HepG2 (cell line): ENCODE measurements around the gene ZFP36. TPM values are rescaled to one million over a fixed set of nuclear protein-coding genes. Genes with fewer than 3 reads are reported as not detected.

Source experiments
- BCL6 ChIP-seq: IDR thresholded peaks from 2 replicates; pipeline ENCODE4 v1.6.1; 2016; ENCODE audit warnings: missing genetic modification reagents, missing compliant biosample characterization
- NONO ChIP-seq, 2 experiments: fragments of 450-650 bp in 1 of 2; sonication (generic) in 1 of 2; formaldehyde crosslinking in 1 of 2; IDR thresholded peaks in 1 of 2; conservative IDR thresholded peaks in 1 of 2; 2 replicates each; pipeline versions ENCODE4 v1.6.1 to v1.8.0; 2017 to 2022; ENCODE audit warnings: mild to moderate bottlenecking in 1 of 2, missing genetic modification reagents in 1 of 2, moderate library complexity in 1 of 2
- polyA plus RNA-seq, 8 experiments: library from polyadenylated mRNA; depleted of rRNA in 3 of 8; stranded (reverse) in 7 of 8; unstranded in 1 of 8; fragments of >200 nt; fragmentation: Illumina TruSeq in 4 of 8; extraction: Trizol in 4 of 8; gene quantifications; 2 replicates each; pipeline versions ENCODE4 v1.2.1 to v1.2.3, GENCODE V29; 2011 to 2016; ENCODE audit warnings: low read depth in 4 of 8, missing spikeins in 1 of 8, mixed read lengths in 1 of 8; ENCODE audit not compliant: insufficient read depth in 1 of 8
- total RNA-seq, 5 experiments: library from RNA; depleted of rRNA; stranded (reverse); fragments of >200 nt; fragmentation: Illumina TruSeq; extraction: Trizol; gene quantifications; 2 replicates each; pipeline ENCODE4 v1.2.3, GENCODE V29; 2016; ENCODE audit warnings: low read depth in 1 of 5
- TF ChIP-seq, protein P1 (sequence below), 2 experiments: fragments of 450-650 bp in 1 of 2; sonication (generic) in 1 of 2; formaldehyde crosslinking in 1 of 2; IDR thresholded peaks; 2 replicates each; pipeline versions ENCODE4 v1.6.1 to v1.8.0; 2016 to 2022; ENCODE audit warnings: antibody characterized with exemption in 1 of 2, mild to moderate bottlenecking in 1 of 2, missing genetic modification reagents in 1 of 2
- TF ChIP-seq, protein P2 (sequence below): IDR thresholded peaks from 2 replicates; pipeline ENCODE4 v1.6.1; 2016; ENCODE audit warnings: mild to moderate bottlenecking
- TF ChIP-seq, protein P3 (sequence below): sonication (generic); formaldehyde crosslinking; IDR thresholded peaks from 2 replicates; pipeline ENCODE4 v1.5.0; 2020; ENCODE audit warnings: missing genetic modification reagents
- TF ChIP-seq, protein P4 (sequence below): sonication (generic); formaldehyde crosslinking; IDR thresholded peaks from 2 replicates; pipeline ENCODE4 v1.4.0; 2020; ENCODE audit warnings: missing genetic modification reagents

Gene ZFP36
- total and polyA plus RNA-seq, 2 of the 13 experiments (the other 11 are each of a cell fraction or from before 2014, with no cell fraction given): 1.4 to 1.7 TPM

DNA sequence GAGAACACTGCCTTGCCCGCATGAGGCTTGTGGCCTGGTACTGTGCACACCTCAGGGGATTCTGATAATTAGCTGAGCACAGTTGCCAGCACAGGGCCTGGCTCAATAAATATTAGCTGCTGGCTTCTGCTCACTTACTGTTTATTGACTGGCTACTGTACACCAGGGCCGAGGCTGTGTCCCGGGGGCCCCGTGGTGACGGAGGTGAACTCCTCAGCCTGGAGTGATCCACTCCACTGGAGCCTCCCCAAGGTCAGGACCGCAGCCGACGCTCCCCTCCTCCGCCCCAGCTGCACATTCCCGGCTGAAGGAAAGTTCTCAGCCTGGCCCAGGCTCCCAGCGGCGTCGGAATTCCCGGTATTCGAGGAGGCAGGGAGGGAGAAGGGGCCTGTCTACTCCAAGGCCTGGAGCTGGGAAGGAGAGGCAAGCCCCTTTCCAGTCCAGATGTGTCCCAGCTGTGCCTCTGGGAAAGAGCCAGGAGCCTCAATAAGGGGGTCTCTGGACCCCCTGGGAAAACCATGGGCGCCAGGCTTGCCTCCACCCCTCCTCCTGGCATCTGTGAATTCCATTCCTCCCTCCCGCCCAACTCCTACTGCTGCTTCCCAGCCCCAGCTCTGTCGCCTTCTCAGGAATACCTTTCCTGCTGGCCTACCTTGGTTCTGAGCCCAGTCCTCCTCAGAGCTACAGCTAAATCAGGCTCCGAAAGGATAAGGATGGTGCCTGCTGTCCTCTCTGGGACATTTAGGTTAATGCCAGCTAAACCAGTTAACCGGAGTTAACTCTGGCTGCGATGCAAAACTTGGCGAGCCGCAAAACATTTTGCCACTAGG lies 21.9 kb downstream of the ZFP36 start (continued):
- TF ChIP-seq, protein P1, sequence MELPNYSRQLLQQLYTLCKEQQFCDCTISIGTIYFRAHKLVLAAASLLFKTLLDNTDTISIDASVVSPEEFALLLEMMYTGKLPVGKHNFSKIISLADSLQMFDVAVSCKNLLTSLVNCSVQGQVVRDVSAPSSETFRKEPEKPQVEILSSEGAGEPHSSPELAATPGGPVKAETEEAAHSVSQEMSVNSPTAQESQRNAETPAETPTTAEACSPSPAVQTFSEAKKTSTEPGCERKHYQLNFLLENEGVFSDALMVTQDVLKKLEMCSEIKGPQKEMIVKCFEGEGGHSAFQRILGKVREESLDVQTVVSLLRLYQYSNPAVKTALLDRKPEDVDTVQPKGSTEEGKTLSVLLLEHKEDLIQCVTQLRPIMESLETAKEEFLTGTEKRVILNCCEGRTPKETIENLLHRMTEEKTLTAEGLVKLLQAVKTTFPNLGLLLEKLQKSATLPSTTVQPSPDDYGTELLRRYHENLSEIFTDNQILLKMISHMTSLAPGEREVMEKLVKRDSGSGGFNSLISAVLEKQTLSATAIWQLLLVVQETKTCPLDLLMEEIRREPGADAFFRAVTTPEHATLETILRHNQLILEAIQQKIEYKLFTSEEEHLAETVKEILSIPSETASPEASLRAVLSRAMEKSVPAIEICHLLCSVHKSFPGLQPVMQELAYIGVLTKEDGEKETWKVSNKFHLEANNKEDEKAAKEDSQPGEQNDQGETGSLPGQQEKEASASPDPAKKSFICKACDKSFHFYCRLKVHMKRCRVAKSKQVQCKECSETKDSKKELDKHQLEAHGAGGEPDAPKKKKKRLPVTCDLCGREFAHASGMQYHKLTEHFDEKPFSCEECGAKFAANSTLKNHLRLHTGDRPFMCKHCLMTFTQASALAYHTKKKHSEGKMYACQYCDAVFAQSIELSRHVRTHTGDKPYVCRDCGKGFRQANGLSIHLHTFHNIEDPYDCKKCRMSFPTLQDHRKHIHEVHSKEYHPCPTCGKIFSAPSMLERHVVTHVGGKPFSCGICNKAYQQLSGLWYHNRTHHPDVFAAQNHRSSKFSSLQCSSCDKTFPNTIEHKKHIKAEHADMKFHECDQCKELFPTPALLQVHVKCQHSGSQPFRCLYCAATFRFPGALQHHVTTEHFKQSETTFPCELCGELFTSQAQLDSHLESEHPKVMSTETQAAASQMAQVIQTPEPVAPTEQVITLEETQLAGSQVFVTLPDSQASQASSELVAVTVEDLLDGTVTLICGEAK (IDR thresholded peaks at IDR 0.05): no peak
- TF ChIP-seq, protein P1 (CRISPR knock-in tag; IDR thresholded peaks at IDR 0.05): 0 out of 2 replicates have a peak, but pooled peaks have one; percentile 31
- TF ChIP-seq NONO (IDR thresholded peaks at IDR 0.05) (no peak), NONO (CRISPR knock-in tag; conservative IDR thresholded peaks at IDR 0.05) (peak; percentile 69), BCL6 (CRISPR knock-in tag) (no peak)
- TF ChIP-seq, protein P2, sequence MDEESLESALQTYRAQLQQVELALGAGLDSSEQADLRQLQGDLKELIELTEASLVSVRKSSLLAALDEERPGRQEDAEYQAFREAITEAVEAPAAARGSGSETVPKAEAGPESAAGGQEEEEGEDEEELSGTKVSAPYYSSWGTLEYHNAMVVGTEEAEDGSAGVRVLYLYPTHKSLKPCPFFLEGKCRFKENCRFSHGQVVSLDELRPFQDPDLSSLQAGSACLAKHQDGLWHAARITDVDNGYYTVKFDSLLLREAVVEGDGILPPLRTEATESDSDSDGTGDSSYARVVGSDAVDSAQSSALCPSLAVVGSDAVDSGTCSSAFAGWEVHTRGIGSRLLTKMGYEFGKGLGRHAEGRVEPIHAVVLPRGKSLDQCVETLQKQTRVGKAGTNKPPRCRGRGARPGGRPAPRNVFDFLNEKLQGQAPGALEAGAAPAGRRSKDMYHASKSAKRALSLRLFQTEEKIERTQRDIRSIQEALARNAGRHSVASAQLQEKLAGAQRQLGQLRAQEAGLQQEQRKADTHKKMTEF (CRISPR knock-in tag): peak; percentile 70; the same call in 1 of the 2 replicates
- TF ChIP-seq, protein P3, sequence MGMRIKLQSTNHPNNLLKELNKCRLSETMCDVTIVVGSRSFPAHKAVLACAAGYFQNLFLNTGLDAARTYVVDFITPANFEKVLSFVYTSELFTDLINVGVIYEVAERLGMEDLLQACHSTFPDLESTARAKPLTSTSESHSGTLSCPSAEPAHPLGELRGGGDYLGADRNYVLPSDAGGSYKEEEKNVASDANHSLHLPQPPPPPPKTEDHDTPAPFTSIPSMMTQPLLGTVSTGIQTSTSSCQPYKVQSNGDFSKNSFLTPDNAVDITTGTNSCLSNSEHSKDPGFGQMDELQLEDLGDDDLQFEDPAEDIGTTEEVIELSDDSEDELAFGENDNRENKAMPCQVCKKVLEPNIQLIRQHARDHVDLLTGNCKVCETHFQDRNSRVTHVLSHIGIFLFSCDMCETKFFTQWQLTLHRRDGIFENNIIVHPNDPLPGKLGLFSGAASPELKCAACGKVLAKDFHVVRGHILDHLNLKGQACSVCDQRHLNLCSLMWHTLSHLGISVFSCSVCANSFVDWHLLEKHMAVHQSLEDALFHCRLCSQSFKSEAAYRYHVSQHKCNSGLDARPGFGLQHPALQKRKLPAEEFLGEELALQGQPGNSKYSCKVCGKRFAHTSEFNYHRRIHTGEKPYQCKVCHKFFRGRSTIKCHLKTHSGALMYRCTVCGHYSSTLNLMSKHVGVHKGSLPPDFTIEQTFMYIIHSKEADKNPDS (CRISPR knock-in tag): no peak
- TF ChIP-seq, protein P4, sequence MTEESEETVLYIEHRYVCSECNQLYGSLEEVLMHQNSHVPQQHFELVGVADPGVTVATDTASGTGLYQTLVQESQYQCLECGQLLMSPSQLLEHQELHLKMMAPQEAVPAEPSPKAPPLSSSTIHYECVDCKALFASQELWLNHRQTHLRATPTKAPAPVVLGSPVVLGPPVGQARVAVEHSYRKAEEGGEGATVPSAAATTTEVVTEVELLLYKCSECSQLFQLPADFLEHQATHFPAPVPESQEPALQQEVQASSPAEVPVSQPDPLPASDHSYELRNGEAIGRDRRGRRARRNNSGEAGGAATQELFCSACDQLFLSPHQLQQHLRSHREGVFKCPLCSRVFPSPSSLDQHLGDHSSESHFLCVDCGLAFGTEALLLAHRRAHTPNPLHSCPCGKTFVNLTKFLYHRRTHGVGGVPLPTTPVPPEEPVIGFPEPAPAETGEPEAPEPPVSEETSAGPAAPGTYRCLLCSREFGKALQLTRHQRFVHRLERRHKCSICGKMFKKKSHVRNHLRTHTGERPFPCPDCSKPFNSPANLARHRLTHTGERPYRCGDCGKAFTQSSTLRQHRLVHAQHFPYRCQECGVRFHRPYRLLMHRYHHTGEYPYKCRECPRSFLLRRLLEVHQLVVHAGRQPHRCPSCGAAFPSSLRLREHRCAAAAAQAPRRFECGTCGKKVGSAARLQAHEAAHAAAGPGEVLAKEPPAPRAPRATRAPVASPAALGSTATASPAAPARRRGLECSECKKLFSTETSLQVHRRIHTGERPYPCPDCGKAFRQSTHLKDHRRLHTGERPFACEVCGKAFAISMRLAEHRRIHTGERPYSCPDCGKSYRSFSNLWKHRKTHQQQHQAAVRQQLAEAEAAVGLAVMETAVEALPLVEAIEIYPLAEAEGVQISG (CRISPR knock-in tag): 0 out of 2 replicates have a peak, but pooled peaks have one; percentile 20
